ENCODE measurements around the gene TST. TPM values are rescaled to one million over a fixed set of nuclear protein-coding genes. Genes with fewer than 3 reads are reported as not detected.

The TST gene
- total and polyA plus RNA-seq, 9 of the 15 experiments (the other 6 are each of a cell fraction or from before 2014, with no cell fraction given) = 1.4 to 26.9 (median 12.4) TPM

DNA sequence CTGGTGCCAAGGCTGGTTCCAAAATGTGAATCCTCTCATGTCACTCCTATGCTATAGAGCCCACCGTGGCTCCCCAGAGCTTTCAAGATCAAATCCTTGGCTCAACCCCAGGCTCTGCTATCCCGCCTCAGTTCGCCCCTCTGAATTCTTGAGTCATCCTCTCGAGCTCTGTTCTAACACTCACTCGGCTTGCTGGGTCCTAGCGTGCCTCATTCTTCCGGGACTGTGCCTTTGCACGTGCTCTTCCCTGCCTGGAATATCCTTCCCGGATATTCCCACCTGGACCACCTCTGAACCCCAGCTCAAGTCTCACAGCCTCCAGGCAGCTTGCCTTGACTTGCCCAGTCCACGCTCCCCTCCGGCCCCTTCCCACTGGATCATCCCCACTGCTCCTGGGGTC lies 45.3 kb upstream of the TST start:
- intact Hi-C loops (cut with micrococcal nuclease) = no loop called here
- FAIRE-seq = no peak
- Histone ChIP-seq H3K27me3 (ENCODE audit: control insufficient read depth in 2 of 2, insufficient read depth in 2 of 2, low read length in 2 of 2) (peaks cover 4 to 73% of the 10 kb centered on the region in 2 experiments; a peak in 4 of 5 replicates), H3K9me3 (replicated peaks; ENCODE audit: control insufficient read depth, insufficient read depth, low read depth, low read length) (no peaks in the 10 kb centered on the region), H3K4me2 (ENCODE audit: insufficient read depth, low read length) (no peak overlapping the region), H3K4me3 (no peak overlapping the region), H3K36me3 (ENCODE audit: control insufficient read depth, insufficient read depth, low read length) (no peaks in the 10 kb centered on the region), H3K27ac (ENCODE audit: extremely low read depth, low read depth, low read length) (no peak overlapping the region), H3K4me1 (replicated peaks in 1 of 2; ENCODE audit: control insufficient read depth in 2 of 2, insufficient read depth in 2 of 2, low read length in 2 of 2) (no peaks in the 10 kb centered on the region; a peak in 1 of 5 replicates), H2AFZ (ENCODE audit: low read depth, low read length) (no peak overlapping the region), H3K79me2 (ENCODE audit: control insufficient read depth, insufficient read depth, low read length) (no peaks in the 10 kb centered on the region), H3K9ac (ENCODE audit: insufficient read depth in 1 of 2, low read depth in 2 of 2, low read length in 2 of 2) (no peak overlapping the region), H3K9me1 (ENCODE audit: control insufficient read depth, insufficient read depth, low read length) (no peaks in the 10 kb centered on the region), H4K20me1 (replicated peaks; ENCODE audit: control insufficient read depth, insufficient read depth, low read length) (no peaks in the 10 kb centered on the region; the same call in 1 of the 2 replicates)
- no peak for DNase-seq (ENCODE audit: extremely low read depth in 1 of 4, low spot score in 3 of 4)
- TF ChIP-seq MEIS2 (IDR thresholded peaks at IDR 0.05; ENCODE audit: partially characterized antibody) (no peak), ZNF224 (CRISPR knock-in tag; IDR thresholded peaks at IDR 0.05) (no peak), BMI1 (IDR thresholded peaks at IDR 0.05; ENCODE audit: low read length) (no peak), ARID2 (IDR thresholded peaks at IDR 0.05) (no peak), MECOM (CRISPR knock-in tag; IDR thresholded peaks at IDR 0.05) (no peak), CEBPB (tag; IDR thresholded peaks at IDR 0.05) (no peak), TARDBP (IDR thresholded peaks at IDR 0.05) (no peak), DPF2 (IDR thresholded peaks at IDR 0.05) (no peak), EZH2 (IDR thresholded peaks at IDR 0.05; ENCODE audit: borderline replicate concordance, low read depth, low read length) (no peak), TCF15 (CRISPR knock-in tag; IDR thresholded peaks at IDR 0.05) (no peak), MYBL2 (IDR thresholded peaks at IDR 0.05; ENCODE audit: low read depth) (no peak), MYBL2 (CRISPR knock-in tag; IDR thresholded peaks at IDR 0.05; ENCODE audit: borderline replicate concordance) (no peak), MITF (IDR thresholded peaks at IDR 0.05) (no peak), FOSL1 (tag; conservative IDR thresholded peaks at IDR 0.05) (no peak), ZNF668 (CRISPR knock-in tag; IDR thresholded peaks at IDR 0.05) (no peak), FOXA1 (IDR thresholded peaks at IDR 0.05; ENCODE audit: borderline replicate concordance) (no peak), FIP1L1 (IDR thresholded peaks at IDR 0.05; ENCODE audit: low read depth, low read length, poor library complexity, severe bottlenecking) (no peak), DACH1 (IDR thresholded peaks at IDR 0.05; ENCODE audit: partially characterized antibody) (no peak)
- TF ChIP-seq, protein P1, sequence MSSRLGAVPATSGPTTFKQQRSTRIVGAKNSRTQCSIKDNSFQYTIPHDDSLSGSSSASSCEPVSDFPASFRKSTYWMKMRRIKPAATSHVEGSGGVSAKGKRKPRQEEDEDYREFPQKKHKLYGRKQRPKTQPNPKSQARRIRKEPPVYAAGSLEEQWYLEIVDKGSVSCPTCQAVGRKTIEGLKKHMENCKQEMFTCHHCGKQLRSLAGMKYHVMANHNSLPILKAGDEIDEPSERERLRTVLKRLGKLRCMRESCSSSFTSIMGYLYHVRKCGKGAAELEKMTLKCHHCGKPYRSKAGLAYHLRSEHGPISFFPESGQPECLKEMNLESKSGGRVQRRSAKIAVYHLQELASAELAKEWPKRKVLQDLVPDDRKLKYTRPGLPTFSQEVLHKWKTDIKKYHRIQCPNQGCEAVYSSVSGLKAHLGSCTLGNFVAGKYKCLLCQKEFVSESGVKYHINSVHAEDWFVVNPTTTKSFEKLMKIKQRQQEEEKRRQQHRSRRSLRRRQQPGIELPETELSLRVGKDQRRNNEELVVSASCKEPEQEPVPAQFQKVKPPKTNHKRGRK (tag; IDR thresholded peaks at IDR 0.05) = no peak
- in situ Hi-C loops (cut with MboI) = no loop called here
- CTCF ChIA-PET (ENCODE audit: low intra/inter-chr PET ratio) = no interaction called here
- no peak for ATAC-seq
- 2% methylated on average over 9 of the region's 11 CpGs for WGBS (ENCODE audit: insufficient coverage, low coverage, missing lambda C conversion rate)
- POLR2A ChIA-PET = no interaction called here
- BruUV-seq (replicated peaks) = no TSS peak

Data from K562 (cell line).